HCEC 1CT (cell line): ENCODE measurements around the gene UNC45B.
"Not testable (repeated sequence)": the region's sequence is repeated elsewhere in the genome, so short reads cannot be mapped to it uniquely, and the experiment has no call there.

ENCODE experiments used
- DNase-seq: peaks from one replicate; pipeline ENCODE4 v3.0.0-alpha.2; 2017

Gene UNC45B

GRCh38 chr17:35147375-35147905 lies at the start of gene UNC45B:
Gene UNC45B, plus strand, starts transcription at chr17:35147817. Its CDS starts 447 bp downstream, at chr17:35148264.
- DNase-seq = no peak

GRCh38 chr17:35099908-35100307 lies 47.7 kb upstream of the UNC45B start:
- no peak for DNase-seq

- DNase-seq = no peak
Measured at GRCh38 chr17:35101036-35101435, 46.6 kb upstream of the UNC45B start.

- DNase-seq = no peak
Measured at GRCh38 chr17:35101725-35102124, 45.9 kb upstream of the UNC45B start.

GRCh38 chr17:35103271-35103670 lies 44.3 kb upstream of the UNC45B start:
- DNase-seq = no peak

- DNase-seq = no peak
Measured at GRCh38 chr17:35104844-35105450, 42.7 kb upstream of the UNC45B start.

- not testable (repeated sequence) for DNase-seq
Measured at GRCh38 chr17:35110791-35111190, 36.8 kb upstream of the UNC45B start.

- DNase-seq = no peak
Measured at GRCh38 chr17:35116845-35117244, 30.8 kb upstream of the UNC45B start.

GRCh38 chr17:35117984-35118383 lies 29.6 kb upstream of the UNC45B start:
- no peak for DNase-seq

- DNase-seq = peak; percentile 60
Measured at GRCh38 chr17:35119370-35120165, 28.0 kb upstream of the UNC45B start, which contains the start of gene RAD51D. Gene RAD51D, minus strand, starts transcription at chr17:35119860. Its CDS starts 247 bp downstream, at chr17:35119613.

- DNase-seq = no peak
Measured at GRCh38 chr17:35121315-35121714, 26.3 kb upstream of the UNC45B start, which contains the start of gene FNDC8. Gene FNDC8, plus strand, starts transcription at chr17:35121615. Its CDS starts 79 bp downstream, at chr17:35121694.

- DNase-seq = peak; percentile 8
Measured at GRCh38 chr17:35127751-35128514, 19.7 kb upstream of the UNC45B start.

GRCh38 chr17:35129154-35129972 lies 18.3 kb upstream of the UNC45B start:
- peak; percentile 22 for DNase-seq

- peak; percentile 9 for DNase-seq
Measured at GRCh38 chr17:35129973-35130351, 17.7 kb upstream of the UNC45B start.

- DNase-seq = no peak
Measured at GRCh38 chr17:35130392-35130791, 17.2 kb upstream of the UNC45B start.

GRCh38 chr17:35132099-35132498 lies 15.5 kb upstream of the UNC45B start:
- DNase-seq = no peak

- no peak for DNase-seq
Measured at GRCh38 chr17:35132816-35133550, 14.6 kb upstream of the UNC45B start.

GRCh38 chr17:35135322-35135721 lies 12.3 kb upstream of the UNC45B start:
- no peak for DNase-seq

- DNase-seq = no peak
Measured at GRCh38 chr17:35138218-35138617, 9.4 kb upstream of the UNC45B start.

GRCh38 chr17:35141681-35142466 lies 5.7 kb upstream of the UNC45B start, which contains the start of gene NLE1:
Gene NLE1, minus strand, starts transcription at chr17:35142303. Its CDS starts 28 bp downstream, at chr17:35142275.
- DNase-seq = peak; percentile 71

- no peak for DNase-seq
Measured at GRCh38 chr17:35142467-35142796, 5.2 kb upstream of the UNC45B start.
